GM18502 (cell line): ENCODE results near the gene CNNM3.
A peak's percentile ranks its signal among the peaks of the same experiment; 100 is the strongest.

Source experiments
- ATAC-seq: cut with Tn5 transposase; IDR thresholded peaks from one replicate; pipeline ENCODE4 v1.9.1; 2021; ENCODE audit warnings: mild to moderate bottlenecking; ENCODE audit not compliant: unreplicated experiment, poor library complexity

The CNNM3 gene

GRCh38 chr2:96816836-96817702, 1.0 kb downstream of the CNNM3 start:
- peak; percentile 0 for ATAC-seq

GRCh38 chr2:96817882-96818281, 1.8 kb downstream of the CNNM3 start:
- no peak for ATAC-seq

GRCh38 chr2:96819128-96819875, 3.2 kb downstream of the CNNM3 start:
- no peak for ATAC-seq

- no peak for ATAC-seq
These were observed 3.9 kb downstream of the CNNM3 start for GRCh38 chr2:96819876-96820511.

GRCh38 chr2:96821113-96821675, 5.1 kb downstream of the CNNM3 start:
- ATAC-seq = no peak

GRCh38 chr2:96822786-96823185, 6.7 kb downstream of the CNNM3 start:
- ATAC-seq = no peak

- ATAC-seq = no peak
These were observed 7.1 kb downstream of the CNNM3 start for GRCh38 chr2:96823198-96823597.

- no peak for ATAC-seq
These were observed 8.2 kb downstream of the CNNM3 start for GRCh38 chr2:96824079-96824870.

GRCh38 chr2:96825057-96825456, 9.0 kb downstream of the CNNM3 start:
- no peak for ATAC-seq

GRCh38 chr2:96826546-96827278, 10.6 kb downstream of the CNNM3 start:
- ATAC-seq = no peak

GRCh38 chr2:96828436-96828835, 12.4 kb downstream of the CNNM3 start:
- ATAC-seq = no peak

GRCh38 chr2:96828874-96829273, 12.8 kb downstream of the CNNM3 start:
- ATAC-seq = no peak

GRCh38 chr2:96830044-96830562, 14.0 kb downstream of the CNNM3 start:
- ATAC-seq = no peak

- no peak for ATAC-seq
These were observed 15.6 kb downstream of the CNNM3 start for GRCh38 chr2:96831679-96832078.

- no peak for ATAC-seq
These were observed 16.3 kb downstream of the CNNM3 start for GRCh38 chr2:96832408-96832753.

- ATAC-seq = no peak
These were observed 16.9 kb downstream of the CNNM3 start for GRCh38 chr2:96832754-96833507.

GRCh38 chr2:96835830-96836229, 19.8 kb downstream of the CNNM3 start:
- no peak for ATAC-seq

- ATAC-seq = no peak
These were observed 21.5 kb downstream of the CNNM3 start for GRCh38 chr2:96837575-96837974.
